ENCODE results near the gene PITPNM2.

- TF ChIP-seq CTCF (IDR thresholded peaks at IDR 0.05) (no peak), POLR2A (IDR thresholded peaks at IDR 0.05) (no peak)
Observed at GRCh38 chr12:123121670-123122069, 29.2 kb downstream of the PITPNM2 start.
